ENCODE results near the gene TMEM131.

GRCh38 chr2:97741251-97741650 lies 254.5 kb downstream of the TMEM131 start:
- TF ChIP-seq, protein P1, sequence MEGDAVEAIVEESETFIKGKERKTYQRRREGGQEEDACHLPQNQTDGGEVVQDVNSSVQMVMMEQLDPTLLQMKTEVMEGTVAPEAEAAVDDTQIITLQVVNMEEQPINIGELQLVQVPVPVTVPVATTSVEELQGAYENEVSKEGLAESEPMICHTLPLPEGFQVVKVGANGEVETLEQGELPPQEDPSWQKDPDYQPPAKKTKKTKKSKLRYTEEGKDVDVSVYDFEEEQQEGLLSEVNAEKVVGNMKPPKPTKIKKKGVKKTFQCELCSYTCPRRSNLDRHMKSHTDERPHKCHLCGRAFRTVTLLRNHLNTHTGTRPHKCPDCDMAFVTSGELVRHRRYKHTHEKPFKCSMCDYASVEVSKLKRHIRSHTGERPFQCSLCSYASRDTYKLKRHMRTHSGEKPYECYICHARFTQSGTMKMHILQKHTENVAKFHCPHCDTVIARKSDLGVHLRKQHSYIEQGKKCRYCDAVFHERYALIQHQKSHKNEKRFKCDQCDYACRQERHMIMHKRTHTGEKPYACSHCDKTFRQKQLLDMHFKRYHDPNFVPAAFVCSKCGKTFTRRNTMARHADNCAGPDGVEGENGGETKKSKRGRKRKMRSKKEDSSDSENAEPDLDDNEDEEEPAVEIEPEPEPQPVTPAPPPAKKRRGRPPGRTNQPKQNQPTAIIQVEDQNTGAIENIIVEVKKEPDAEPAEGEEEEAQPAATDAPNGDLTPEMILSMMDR (IDR thresholded peaks at IDR 0.05; ENCODE audit: insufficient read depth, low read depth, low read length): no peak
- no peak for TF ChIP-seq EZH2 (IDR thresholded peaks at IDR 0.05; ENCODE audit: insufficient read depth, low read length)

Data from astrocyte (in vitro differentiated cells and primary cell).